ENCODE measurements around the gene SH3RF1. TPM values are rescaled to one million over a fixed set of nuclear protein-coding genes. Genes with fewer than 3 reads are reported as not detected.
A peak's percentile ranks its signal among the peaks of the same experiment; 100 is the strongest.

SH3RF1 gene
- total RNA-seq, 1 donor from 2014 or later, result 11.2 TPM

- no peak for DNase-seq
Measured at GRCh38 chr4:169160825-169161224, 109.9 kb downstream of the SH3RF1 start.

GRCh38 chr4:169159624-169160171, 111.1 kb downstream of the SH3RF1 start:
- DNase-seq, result peak; percentile 52

DNA sequence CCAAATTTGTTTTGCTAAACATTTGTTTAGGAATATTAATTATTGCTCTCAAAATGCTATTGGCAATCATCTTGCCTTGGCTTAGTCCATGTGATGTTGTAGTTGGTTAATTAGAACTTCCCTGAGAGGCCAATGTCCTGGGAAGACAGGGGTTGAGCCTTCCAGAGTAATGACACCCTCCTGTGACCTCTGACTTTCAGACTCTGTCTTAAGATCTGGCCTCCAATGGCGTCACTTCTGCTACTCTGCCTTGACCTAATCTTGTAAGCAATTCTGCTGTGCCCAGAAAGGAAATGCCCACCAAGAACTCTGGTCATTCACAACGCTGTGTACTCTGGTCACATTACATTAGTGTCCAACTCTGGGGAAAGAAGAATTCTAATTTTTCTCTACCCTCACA, 111.9 kb downstream of the SH3RF1 start:
- DNase-seq, result no peak

- peak; percentile 73 for DNase-seq
Measured at GRCh38 chr4:169158046-169158445, 112.7 kb downstream of the SH3RF1 start.

- no peak for DNase-seq
Measured at GRCh38 chr4:169156392-169156791, 114.4 kb downstream of the SH3RF1 start.

GRCh38 chr4:169154121-169154520, 116.6 kb downstream of the SH3RF1 start:
- no peak for DNase-seq

DNA sequence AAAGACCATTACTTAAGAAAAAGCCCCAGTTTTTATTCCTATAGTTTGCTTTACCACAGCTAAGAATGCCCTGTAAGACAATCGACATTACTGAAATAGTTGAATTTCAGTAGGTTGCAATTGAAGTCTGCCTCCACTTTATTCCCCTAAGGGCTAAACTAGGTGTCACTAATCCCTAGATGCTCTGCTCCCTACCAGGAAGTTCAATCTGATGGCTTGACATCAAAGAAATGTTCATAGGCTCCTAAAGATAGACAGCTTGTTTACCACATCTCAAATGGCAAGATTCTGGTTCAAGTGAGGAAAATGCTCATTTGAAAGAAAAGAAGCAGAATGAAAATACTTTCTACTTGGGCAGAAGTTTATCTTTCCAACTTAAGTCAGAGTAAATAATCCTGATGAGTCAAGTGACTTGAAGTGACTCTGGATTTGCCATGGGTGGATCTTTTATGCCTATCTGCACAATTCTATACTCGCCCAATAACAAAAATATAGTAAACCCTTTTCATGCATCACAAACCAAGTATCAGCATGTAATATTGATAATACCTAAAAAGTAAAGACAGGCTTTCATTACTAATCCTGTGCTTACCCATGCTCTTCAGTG, 117.2 kb downstream of the SH3RF1 start:
- DNase-seq, result no peak

GRCh38 chr4:169152899-169153298, 117.9 kb downstream of the SH3RF1 start:
- DNase-seq, result no peak

- DNase-seq, result no peak
Measured at GRCh38 chr4:169152098-169152497, 118.7 kb downstream of the SH3RF1 start.

GRCh38 chr4:169151671-169152070, 119.1 kb downstream of the SH3RF1 start:
- no peak for DNase-seq

- no peak for DNase-seq
Measured at GRCh38 chr4:169150806-169151205, 120.0 kb downstream of the SH3RF1 start.

GRCh38 chr4:169148885-169149284, 121.9 kb downstream of the SH3RF1 start:
- peak; percentile 39 for DNase-seq

DNA sequence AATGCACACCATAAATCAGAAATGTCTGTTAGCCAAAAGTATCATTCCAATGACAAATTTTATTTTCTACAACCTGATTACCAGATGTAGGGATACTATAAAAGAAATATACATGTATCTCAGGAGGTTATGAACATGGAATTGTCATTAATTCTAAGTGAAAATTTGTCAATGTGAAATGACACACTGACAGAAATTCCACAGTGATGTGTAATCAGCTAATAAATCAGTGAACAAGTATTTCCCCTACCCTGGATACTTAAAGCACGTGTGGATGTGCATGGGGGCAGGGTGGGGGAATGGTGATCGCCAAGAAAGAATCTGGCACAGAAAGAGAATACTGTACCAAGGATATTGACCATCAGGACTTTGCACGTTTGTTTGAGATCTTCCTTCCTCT, 123.6 kb downstream of the SH3RF1 start:
- peak; percentile 85 for DNase-seq

GRCh38 chr4:169144061-169144600, 126.6 kb downstream of the SH3RF1 start:
- DNase-seq, result no peak

- DNase-seq, result no peak
Measured at GRCh38 chr4:169143335-169143734, 127.4 kb downstream of the SH3RF1 start.

GRCh38 chr4:169142906-169143305, 127.8 kb downstream of the SH3RF1 start:
- no peak for DNase-seq

DNA sequence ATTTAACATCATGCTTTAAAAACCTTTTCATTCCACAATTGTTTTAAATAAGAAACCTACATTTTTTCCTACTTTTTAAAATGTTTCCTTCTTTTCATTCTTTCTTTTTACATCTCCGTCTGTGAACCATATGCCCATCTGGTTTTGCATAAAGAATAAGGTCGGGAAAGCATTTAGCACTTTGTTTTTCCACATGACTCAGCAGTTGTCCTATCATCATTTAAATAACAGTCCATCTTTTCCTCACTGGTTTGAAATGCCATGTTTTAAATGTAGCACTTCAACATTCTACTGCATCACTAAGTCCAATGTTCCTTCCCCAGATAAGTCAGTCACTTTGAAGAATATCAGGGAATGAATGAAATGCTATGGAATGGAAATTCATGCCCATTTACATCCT, 128.4 kb downstream of the SH3RF1 start:
- DNase-seq, result no peak

DNA sequence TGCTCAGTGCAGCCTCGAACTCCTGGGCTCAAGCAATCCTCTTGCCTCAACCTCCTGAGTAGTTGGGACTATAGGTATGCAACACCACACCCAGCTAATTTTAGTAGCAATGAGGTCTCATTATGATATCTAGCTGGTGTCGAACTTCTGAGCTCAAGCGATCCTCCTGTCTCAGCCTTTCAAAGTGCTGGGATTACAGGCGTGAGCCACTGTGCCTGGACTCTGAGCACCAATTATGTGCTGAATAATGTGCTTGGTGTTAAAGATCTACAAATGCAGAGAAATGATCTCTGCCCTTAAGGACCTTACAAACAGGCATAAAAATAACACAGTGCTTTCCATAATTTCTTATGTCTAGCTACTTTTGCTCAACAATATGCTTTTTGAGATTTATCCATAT, 131.7 kb downstream of the SH3RF1 start:
- no peak for DNase-seq

- peak; percentile 53 for DNase-seq
Measured at GRCh38 chr4:169137558-169137920, 133.2 kb downstream of the SH3RF1 start.

- peak; percentile 69 for DNase-seq
Measured at GRCh38 chr4:169136796-169137557, 133.8 kb downstream of the SH3RF1 start.

DNA sequence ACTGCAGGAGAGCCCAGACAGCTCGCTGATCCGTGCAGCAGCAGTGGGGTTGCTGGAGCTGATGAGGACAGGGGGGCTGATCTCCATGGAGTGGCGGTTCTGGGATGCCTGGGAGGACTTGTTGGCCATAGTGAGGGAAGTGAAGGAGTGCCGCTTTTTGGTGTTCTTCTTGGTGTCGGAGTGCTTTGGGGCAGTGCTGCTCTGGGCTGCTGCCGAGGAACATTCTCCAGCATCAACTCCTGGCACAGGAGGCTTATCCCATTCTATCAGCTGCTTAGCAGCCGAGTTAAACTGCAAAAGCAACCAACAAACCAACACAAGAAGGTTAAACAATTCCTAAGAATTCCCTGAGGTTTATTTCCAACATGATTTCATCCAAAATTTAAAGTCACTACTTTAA, 134.4 kb downstream of the SH3RF1 start:
- DNase-seq, result no peak

DNA sequence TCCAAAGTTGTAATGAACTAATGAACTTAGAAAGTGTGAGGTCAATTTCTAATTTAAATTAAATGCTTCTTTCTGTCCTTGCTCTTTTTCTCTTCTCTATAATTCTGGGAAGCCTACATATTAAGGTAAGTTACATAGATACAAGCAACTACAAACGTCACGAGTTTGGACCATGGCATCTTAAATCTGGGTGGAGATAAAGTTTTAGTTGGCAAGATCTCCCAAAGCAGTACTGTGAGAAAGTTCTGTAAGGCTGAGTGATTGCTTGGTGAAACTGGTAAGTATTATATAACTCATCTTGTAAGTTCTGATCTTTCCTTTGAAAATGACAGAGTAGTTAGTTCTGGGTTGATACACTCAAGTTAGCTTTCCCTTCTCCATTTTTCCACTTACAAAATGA, 135.0 kb downstream of the SH3RF1 start:
- DNase-seq, result no peak

GRCh38 chr4:169133932-169134331, 136.8 kb downstream of the SH3RF1 start:
- DNase-seq, result no peak
